ENCODE data around the gene DKK2. TPM values are rescaled to one million over a fixed set of nuclear protein-coding genes. Genes with fewer than 3 reads are reported as not detected.
"Not testable (repeated sequence)": the region's sequence is repeated elsewhere in the genome, so short reads cannot be mapped to it uniquely, and the experiment has no call there.

DKK2 gene
- total RNA-seq, 1 experiment from 2014 or later, result not detected

DNA sequence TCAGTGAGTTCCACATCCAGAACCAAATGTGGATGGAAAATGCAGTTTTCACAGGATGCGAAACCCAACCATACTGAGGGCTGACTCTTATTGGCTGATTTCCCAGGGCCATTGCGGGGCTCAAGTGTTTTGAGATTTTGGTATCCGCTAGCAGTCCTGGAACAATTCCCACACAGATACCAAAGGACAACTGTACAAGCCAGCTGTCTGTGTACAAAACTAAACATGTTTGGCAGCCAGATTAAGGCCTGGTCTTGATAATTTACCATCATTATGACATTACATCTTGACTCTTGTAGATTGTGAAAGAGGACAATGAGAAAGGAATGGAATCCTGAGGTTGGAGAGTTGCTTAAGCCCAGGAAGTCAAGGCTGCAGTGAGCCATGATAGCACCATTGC, 121.9 kb downstream of the DKK2 start:
- H3K36me3 ChIP-seq (ENCODE audit: low read depth), result no peaks in the 10 kb centered on the region
- no TSS peak for BruUV-seq (replicated peaks)
- H3K4me3 ChIP-seq, result no peak overlapping the region
- H4K20me1 ChIP-seq (ENCODE audit: insufficient read depth), result no peaks in the 10 kb centered on the region
- POLR2A ChIA-PET (ENCODE audit: unreplicated experiment), result no interaction called here
- H3K79me2 ChIP-seq (ENCODE audit: low read depth), result no peaks in the 10 kb centered on the region
- TF ChIP-seq, protein P1, sequence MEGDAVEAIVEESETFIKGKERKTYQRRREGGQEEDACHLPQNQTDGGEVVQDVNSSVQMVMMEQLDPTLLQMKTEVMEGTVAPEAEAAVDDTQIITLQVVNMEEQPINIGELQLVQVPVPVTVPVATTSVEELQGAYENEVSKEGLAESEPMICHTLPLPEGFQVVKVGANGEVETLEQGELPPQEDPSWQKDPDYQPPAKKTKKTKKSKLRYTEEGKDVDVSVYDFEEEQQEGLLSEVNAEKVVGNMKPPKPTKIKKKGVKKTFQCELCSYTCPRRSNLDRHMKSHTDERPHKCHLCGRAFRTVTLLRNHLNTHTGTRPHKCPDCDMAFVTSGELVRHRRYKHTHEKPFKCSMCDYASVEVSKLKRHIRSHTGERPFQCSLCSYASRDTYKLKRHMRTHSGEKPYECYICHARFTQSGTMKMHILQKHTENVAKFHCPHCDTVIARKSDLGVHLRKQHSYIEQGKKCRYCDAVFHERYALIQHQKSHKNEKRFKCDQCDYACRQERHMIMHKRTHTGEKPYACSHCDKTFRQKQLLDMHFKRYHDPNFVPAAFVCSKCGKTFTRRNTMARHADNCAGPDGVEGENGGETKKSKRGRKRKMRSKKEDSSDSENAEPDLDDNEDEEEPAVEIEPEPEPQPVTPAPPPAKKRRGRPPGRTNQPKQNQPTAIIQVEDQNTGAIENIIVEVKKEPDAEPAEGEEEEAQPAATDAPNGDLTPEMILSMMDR (conservative IDR thresholded peaks at IDR 0.05), result no peak
- no peak for TF ChIP-seq EZH2 (IDR thresholded peaks at IDR 0.05; ENCODE audit: low read depth)
- H3K27me3 ChIP-seq (ENCODE audit: insufficient read depth, low read depth), result no peaks in the 10 kb centered on the region
- DNase-seq, result no peak
- H2AFZ ChIP-seq, result no peak overlapping the region
- intact Hi-C loops (cut with micrococcal nuclease; ENCODE audit: unreplicated experiment), result no loop called here
- no peaks in the 10 kb centered on the region for H3K4me1 ChIP-seq (replicated peaks; ENCODE audit: insufficient read depth)
- no peaks in the 10 kb centered on the region for H3K9me3 ChIP-seq (ENCODE audit: insufficient read depth, low read depth)
- H3K4me2 ChIP-seq, result no peak overlapping the region
- no peaks in the 10 kb centered on the region for H3K9me2 ChIP-seq (ENCODE audit: insufficient read depth)
- CTCF ChIA-PET, result no interaction called here
- H3K27ac ChIP-seq, result no peak overlapping the region
- no peaks in the 10 kb centered on the region for H3F3A ChIP-seq (ENCODE audit: insufficient read depth, low read depth)

DNA sequence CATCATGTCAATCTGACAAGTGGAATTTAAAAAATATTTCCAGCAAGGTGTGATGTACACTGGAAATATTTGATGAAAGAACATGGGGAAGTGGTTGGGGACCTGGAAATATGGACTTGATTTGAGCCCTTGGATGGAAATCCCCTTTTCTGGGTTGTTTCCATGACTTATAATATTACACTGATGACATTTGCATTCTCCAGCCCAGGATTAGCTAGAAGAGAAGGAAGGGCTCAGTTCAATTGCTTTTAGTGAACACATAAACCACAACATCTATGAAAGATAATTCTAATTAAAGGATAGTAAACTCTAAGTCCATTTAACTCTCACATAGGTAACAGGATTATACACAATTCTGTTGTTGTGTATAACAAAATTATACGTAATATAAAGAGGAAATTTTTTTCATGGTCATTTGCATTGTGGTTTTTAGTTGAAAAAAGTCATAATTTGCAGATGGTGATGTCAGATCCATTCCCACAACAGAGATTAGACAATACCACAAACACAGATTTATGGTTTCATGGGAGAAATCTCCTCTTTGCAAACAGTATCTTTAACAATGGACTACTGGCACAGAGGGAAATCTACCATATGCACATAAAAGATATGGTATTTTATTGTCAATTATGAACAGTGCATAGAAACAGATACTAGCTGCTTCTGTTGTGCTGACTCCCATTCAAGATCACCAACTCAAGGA, 126.5 kb downstream of the DKK2 start:
- no peak overlapping the region for H3K27ac ChIP-seq
- no peaks in the 10 kb centered on the region for H3K9me2 ChIP-seq (ENCODE audit: insufficient read depth)
- TF ChIP-seq, protein P1 (conservative IDR thresholded peaks at IDR 0.05), result no peak
- no peak for TF ChIP-seq EZH2 (IDR thresholded peaks at IDR 0.05; ENCODE audit: low read depth)
- no peak overlapping the region for H3K4me3 ChIP-seq
- intact Hi-C loops (cut with micrococcal nuclease; ENCODE audit: unreplicated experiment), result no loop called here
- no peaks in the 10 kb centered on the region for H4K20me1 ChIP-seq (ENCODE audit: insufficient read depth)
- no peak overlapping the region for H2AFZ ChIP-seq
- BruUV-seq (replicated peaks), result no TSS peak
- CTCF ChIA-PET, result no interaction called here
- H3K79me2 ChIP-seq (ENCODE audit: low read depth), result no peaks in the 10 kb centered on the region
- no peaks in the 10 kb centered on the region for H3K9me3 ChIP-seq (ENCODE audit: insufficient read depth, low read depth)
- no peak for DNase-seq
- H3K36me3 ChIP-seq (ENCODE audit: low read depth), result no peaks in the 10 kb centered on the region
- POLR2A ChIA-PET (ENCODE audit: unreplicated experiment), result no interaction called here
- no peak overlapping the region for H3K4me2 ChIP-seq
- H3K4me1 ChIP-seq (replicated peaks; ENCODE audit: insufficient read depth), result no peaks in the 10 kb centered on the region
- no peaks in the 10 kb centered on the region for H3K27me3 ChIP-seq (ENCODE audit: insufficient read depth, low read depth)
- H3F3A ChIP-seq (ENCODE audit: insufficient read depth, low read depth), result no peaks in the 10 kb centered on the region

DNA sequence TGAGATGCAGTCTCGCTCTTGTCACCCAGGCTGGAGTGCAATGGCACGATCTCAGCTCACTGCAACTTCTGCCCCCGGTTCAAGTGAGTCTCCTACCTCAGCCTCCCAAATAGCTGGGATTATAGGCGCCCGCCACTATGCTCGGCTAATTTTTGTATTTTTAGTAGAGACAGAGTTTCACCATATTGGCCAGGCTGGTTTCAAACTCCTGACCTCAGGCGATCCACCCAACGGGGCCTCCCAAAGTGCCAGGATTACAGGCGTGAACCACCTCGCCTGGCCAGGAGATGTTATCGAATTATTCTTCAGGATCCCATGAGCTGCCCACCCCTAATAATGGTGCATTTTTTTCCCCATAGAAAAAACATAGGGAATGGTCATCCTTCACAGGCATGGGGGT, 128.1 kb downstream of the DKK2 start:
- H3K27me3 ChIP-seq (ENCODE audit: insufficient read depth, low read depth); H3K9me3 ChIP-seq (ENCODE audit: insufficient read depth, low read depth); H4K20me1 ChIP-seq (ENCODE audit: insufficient read depth); BruUV-seq (replicated peaks); intact Hi-C loops (cut with micrococcal nuclease; ENCODE audit: unreplicated experiment); H3K4me1 ChIP-seq (replicated peaks; ENCODE audit: insufficient read depth); CTCF ChIA-PET; H3F3A ChIP-seq (ENCODE audit: insufficient read depth, low read depth); H3K4me3 ChIP-seq; POLR2A ChIA-PET (ENCODE audit: unreplicated experiment); H3K27ac ChIP-seq; H3K79me2 ChIP-seq (ENCODE audit: low read depth); DNase-seq; H3K36me3 ChIP-seq (ENCODE audit: low read depth); H3K9me2 ChIP-seq (ENCODE audit: insufficient read depth); H3K4me2 ChIP-seq; H2AFZ ChIP-seq: not testable (repeated sequence)

DNA sequence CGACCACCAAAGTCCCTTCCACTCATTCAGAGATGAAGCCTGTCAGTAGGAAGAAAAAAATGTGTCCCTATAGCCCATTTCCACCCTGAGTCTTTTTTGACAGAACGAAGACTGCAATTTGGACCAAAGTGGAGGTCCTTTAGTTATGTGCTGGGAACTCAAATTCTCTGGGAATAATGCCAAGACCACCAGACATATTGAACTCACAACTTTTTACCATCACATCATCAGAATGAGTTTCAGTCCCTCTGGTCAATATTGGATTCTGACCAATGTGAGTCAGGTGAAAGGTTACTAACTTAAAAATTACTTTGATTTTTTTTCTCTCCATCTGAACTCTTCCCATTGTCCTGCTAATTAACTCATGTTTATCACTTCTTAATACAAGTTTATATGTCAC, 128.9 kb downstream of the DKK2 start:
- H3K4me1 ChIP-seq (replicated peaks; ENCODE audit: insufficient read depth), result no peaks in the 10 kb centered on the region
- BruUV-seq (replicated peaks), result no TSS peak
- no peaks in the 10 kb centered on the region for H3K79me2 ChIP-seq (ENCODE audit: low read depth)
- no peak overlapping the region for H2AFZ ChIP-seq
- no peak overlapping the region for H3K4me2 ChIP-seq
- CTCF ChIA-PET, result no interaction called here
- intact Hi-C loops (cut with micrococcal nuclease; ENCODE audit: unreplicated experiment), result no loop called here
- no peaks in the 10 kb centered on the region for H3K9me3 ChIP-seq (ENCODE audit: insufficient read depth, low read depth)
- H3F3A ChIP-seq (ENCODE audit: insufficient read depth, low read depth), result no peaks in the 10 kb centered on the region
- no peaks in the 10 kb centered on the region for H3K36me3 ChIP-seq (ENCODE audit: low read depth)
- H3K27ac ChIP-seq, result no peak overlapping the region
- TF ChIP-seq EZH2 (IDR thresholded peaks at IDR 0.05; ENCODE audit: low read depth), result no peak
- TF ChIP-seq, protein P1 (conservative IDR thresholded peaks at IDR 0.05), result no peak
- no peaks in the 10 kb centered on the region for H4K20me1 ChIP-seq (ENCODE audit: insufficient read depth)
- DNase-seq, result no peak
- no peak overlapping the region for H3K4me3 ChIP-seq
- no peaks in the 10 kb centered on the region for H3K9me2 ChIP-seq (ENCODE audit: insufficient read depth)
- POLR2A ChIA-PET (ENCODE audit: unreplicated experiment), result no interaction called here
- H3K27me3 ChIP-seq (ENCODE audit: insufficient read depth, low read depth), result no peaks in the 10 kb centered on the region
